Measurements from ENCODE around the gene PSMD6.
A peak's percentile ranks its signal among the peaks of the same experiment; 100 is the strongest.

PSMD6 gene

GRCh38 chr3:64031540-64032508 is 8.5 kb upstream of the PSMD6 start:
- H4K8ac ChIP-seq (ENCODE audit: low read length), result no peak overlapping the region
- H3K14ac ChIP-seq (ENCODE audit: low read length in 2 of 2), result no peak overlapping the region
- H4K91ac ChIP-seq (ENCODE audit: low read length), result no peak overlapping the region
- no peak overlapping the region for H3K4me2 ChIP-seq (ENCODE audit: low read length, poor library complexity, severe bottlenecking)
- H2BK15ac ChIP-seq (ENCODE audit: low read depth, poor library complexity, severe bottlenecking), result no peak overlapping the region
- peaks cover 3% of the 10 kb centered on the region for H3K9me3 ChIP-seq (ENCODE audit: control insufficient read depth, low read length)
- H2BK12ac ChIP-seq (ENCODE audit: low read length in 2 of 2), result no peak overlapping the region
- H3K79me1 ChIP-seq (replicated peaks; ENCODE audit: low read length, poor library complexity, severe bottlenecking), result no peaks in the 10 kb centered on the region
- no peak overlapping the region for H3K4me3 ChIP-seq (ENCODE audit: insufficient read depth in 1 of 2, low read depth in 1 of 2, low read length in 2 of 2)
- H2BK5ac ChIP-seq (ENCODE audit: low read depth, low read length, poor library complexity, severe bottlenecking), result no peak overlapping the region
- peaks cover 3 to 6% of the 10 kb centered on the region in 2 experiments for H3K27me3 ChIP-seq (ENCODE audit: control insufficient read depth in 1 of 2, insufficient read depth in 1 of 2, low read length in 2 of 2)
- no peak overlapping the region for H3K4ac ChIP-seq (ENCODE audit: low read depth in 1 of 2, low read length in 2 of 2)
- H3K27ac ChIP-seq (ENCODE audit: low read length, poor library complexity, severe bottlenecking), result no peak overlapping the region
- no peak overlapping the region for H2AK5ac ChIP-seq (ENCODE audit: low read length, severe bottlenecking)
- no peak overlapping the region for H3K18ac ChIP-seq (ENCODE audit: low read depth in 1 of 2, low read length in 2 of 2)
- 73% methylated on average over 8 of the region's 13 CpGs for WGBS
- H2BK120ac ChIP-seq (ENCODE audit: low read depth, low read length), result no peak overlapping the region
- H3K4me1 ChIP-seq (ENCODE audit: control insufficient read depth, insufficient read depth, low read depth, low read length), result no peaks in the 10 kb centered on the region
- H2AFZ ChIP-seq (ENCODE audit: low read depth, low read length), result no peak overlapping the region
- no peak overlapping the region for H3K23ac ChIP-seq (ENCODE audit: low read length in 2 of 2)
- no peaks in the 10 kb centered on the region for H3K36me3 ChIP-seq (ENCODE audit: control insufficient read depth in 1 of 2, insufficient read depth in 2 of 2, low read depth in 1 of 2, low read length in 2 of 2)
- H3K9ac ChIP-seq (ENCODE audit: low read length), result no peak overlapping the region
- DNase-seq, result no peak

- Histone ChIP-seq H2BK120ac (ENCODE audit: low read depth, low read length) (no peak overlapping the region), H3K4me3 (ENCODE audit: insufficient read depth in 1 of 2, low read depth in 1 of 2, low read length in 2 of 2) (peak overlapping the region in 1 of 2 experiments; percentile 77), H3K4me1 (ENCODE audit: control insufficient read depth, insufficient read depth, low read depth, low read length) (no peaks in the 10 kb centered on the region), H3K27me3 (ENCODE audit: control insufficient read depth in 1 of 2, insufficient read depth in 1 of 2, low read length in 2 of 2) (peaks cover 3 to 6% of the 10 kb centered on the region in 2 experiments), H2BK15ac (ENCODE audit: low read depth, poor library complexity, severe bottlenecking) (no peak overlapping the region), H2AK5ac (ENCODE audit: low read length, severe bottlenecking) (no peak overlapping the region), H2BK12ac (ENCODE audit: low read length in 2 of 2) (peak overlapping the region in 1 of 2 experiments; percentile 33), H3K4ac (ENCODE audit: low read depth in 1 of 2, low read length in 2 of 2) (no peak overlapping the region), H4K8ac (ENCODE audit: low read length) (no peak overlapping the region), H3K18ac (ENCODE audit: low read depth in 1 of 2, low read length in 2 of 2) (no peak overlapping the region), H3K27ac (ENCODE audit: low read length, poor library complexity, severe bottlenecking) (no peak overlapping the region), H3K79me1 (replicated peaks; ENCODE audit: low read length, poor library complexity, severe bottlenecking) (no peaks in the 10 kb centered on the region), H3K23ac (ENCODE audit: low read length in 2 of 2) (no peak overlapping the region), H2AFZ (ENCODE audit: low read depth, low read length) (no peak overlapping the region), H3K14ac (ENCODE audit: low read length in 2 of 2) (no peak overlapping the region), H3K9ac (ENCODE audit: low read length) (peak overlapping the region; percentile 77), H3K4me2 (ENCODE audit: low read length, poor library complexity, severe bottlenecking) (peak overlapping the region; percentile 34), H2BK5ac (ENCODE audit: low read depth, low read length, poor library complexity, severe bottlenecking) (no peak overlapping the region), H3K9me3 (ENCODE audit: control insufficient read depth, low read length) (peaks cover 3% of the 10 kb centered on the region), H4K91ac (ENCODE audit: low read length) (no peak overlapping the region), H3K36me3 (ENCODE audit: control insufficient read depth in 1 of 2, insufficient read depth in 2 of 2, low read depth in 1 of 2, low read length in 2 of 2) (no peaks in the 10 kb centered on the region)
- peak; percentile 71 for DNase-seq
- WGBS, result 6% methylated on average over 16 of the region's 16 CpGs
Observed at GRCh38 chr3:64030741-64031140, 7.4 kb upstream of the PSMD6 start.

DNA sequence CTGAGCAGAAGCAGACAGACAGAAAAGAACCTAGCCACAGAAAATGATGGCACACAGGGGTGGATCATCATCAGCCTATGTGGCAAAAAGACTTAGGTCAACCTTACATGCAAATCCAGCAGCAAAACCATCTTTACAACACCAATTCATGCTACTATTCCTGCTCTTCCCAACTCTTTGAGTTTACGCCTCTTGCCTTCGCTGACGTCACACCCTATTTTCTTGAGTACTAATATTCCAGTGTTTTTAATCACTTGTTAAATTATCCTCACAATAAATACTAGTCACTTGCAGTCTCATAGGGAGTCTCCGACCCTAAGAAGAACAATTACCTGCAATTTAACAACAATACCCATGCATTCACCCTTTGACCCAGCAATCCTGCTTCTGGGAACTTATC is 6.0 kb upstream of the PSMD6 start:
- H3K9me3 ChIP-seq (ENCODE audit: control insufficient read depth, low read length), result peaks cover 3% of the 10 kb centered on the region
- WGBS, result 89% methylated on average over 4 of the region's 4 CpGs
- H3K4me3 ChIP-seq (ENCODE audit: insufficient read depth in 1 of 2, low read depth in 1 of 2, low read length in 2 of 2), result no peak overlapping the region
- no peak overlapping the region for H2AK5ac ChIP-seq (ENCODE audit: low read length, severe bottlenecking)
- H2BK5ac ChIP-seq (ENCODE audit: low read depth, low read length, poor library complexity, severe bottlenecking), result no peak overlapping the region
- H2AFZ ChIP-seq (ENCODE audit: low read depth, low read length), result no peak overlapping the region
- no peak overlapping the region for H4K91ac ChIP-seq (ENCODE audit: low read length)
- no peak overlapping the region for H3K4ac ChIP-seq (ENCODE audit: low read depth in 1 of 2, low read length in 2 of 2)
- no peak overlapping the region for H3K14ac ChIP-seq (ENCODE audit: low read length in 2 of 2)
- H3K9ac ChIP-seq (ENCODE audit: low read length), result no peak overlapping the region
- peaks cover 3 to 6% of the 10 kb centered on the region in 2 experiments for H3K27me3 ChIP-seq (ENCODE audit: control insufficient read depth in 1 of 2, insufficient read depth in 1 of 2, low read length in 2 of 2)
- H3K23ac ChIP-seq (ENCODE audit: low read length in 2 of 2), result no peak overlapping the region
- no peak overlapping the region for H3K27ac ChIP-seq (ENCODE audit: low read length, poor library complexity, severe bottlenecking)
- H3K18ac ChIP-seq (ENCODE audit: low read depth in 1 of 2, low read length in 2 of 2), result no peak overlapping the region
- H2BK12ac ChIP-seq (ENCODE audit: low read length in 2 of 2), result no peak overlapping the region
- H3K79me1 ChIP-seq (replicated peaks; ENCODE audit: low read length, poor library complexity, severe bottlenecking), result no peaks in the 10 kb centered on the region
- H3K4me1 ChIP-seq (ENCODE audit: control insufficient read depth, insufficient read depth, low read depth, low read length), result no peaks in the 10 kb centered on the region
- no peak for DNase-seq
- H4K8ac ChIP-seq (ENCODE audit: low read length), result no peak overlapping the region
- H2BK120ac ChIP-seq (ENCODE audit: low read depth, low read length), result no peak overlapping the region
- H2BK15ac ChIP-seq (ENCODE audit: low read depth, poor library complexity, severe bottlenecking), result no peak overlapping the region
- no peaks in the 10 kb centered on the region for H3K36me3 ChIP-seq (ENCODE audit: control insufficient read depth in 1 of 2, insufficient read depth in 2 of 2, low read depth in 1 of 2, low read length in 2 of 2)
- H3K4me2 ChIP-seq (ENCODE audit: low read length, poor library complexity, severe bottlenecking), result no peak overlapping the region

- WGBS, result 63% methylated on average over 3 of the region's 3 CpGs
Observed at GRCh38 chr3:64028754-64029153, 5.5 kb upstream of the PSMD6 start.

More at GRCh38 chr3:64028754-64029153, 5.5 kb upstream of the PSMD6 start:
- no peak overlapping the region for H3K4me2 ChIP-seq (ENCODE audit: low read length, poor library complexity, severe bottlenecking)
- H3K9me3 ChIP-seq (ENCODE audit: control insufficient read depth, low read length), result no peaks in the 10 kb centered on the region
- no peak overlapping the region for H3K4ac ChIP-seq (ENCODE audit: low read depth in 1 of 2, low read length in 2 of 2)
- H2BK120ac ChIP-seq (ENCODE audit: low read depth, low read length), result no peak overlapping the region
- peaks cover 3 to 6% of the 10 kb centered on the region in 2 experiments for H3K27me3 ChIP-seq (ENCODE audit: control insufficient read depth in 1 of 2, insufficient read depth in 1 of 2, low read length in 2 of 2)
- no peaks in the 10 kb centered on the region for H3K4me1 ChIP-seq (ENCODE audit: control insufficient read depth, insufficient read depth, low read depth, low read length)
- H2AK5ac ChIP-seq (ENCODE audit: low read length, severe bottlenecking), result no peak overlapping the region
- H3K18ac ChIP-seq (ENCODE audit: low read depth in 1 of 2, low read length in 2 of 2), result no peak overlapping the region
- H2BK12ac ChIP-seq (ENCODE audit: low read length in 2 of 2), result no peak overlapping the region
- H3K14ac ChIP-seq (ENCODE audit: low read length in 2 of 2), result no peak overlapping the region
- H3K23ac ChIP-seq (ENCODE audit: low read length in 2 of 2), result no peak overlapping the region
- no peak overlapping the region for H3K27ac ChIP-seq (ENCODE audit: low read length, poor library complexity, severe bottlenecking)
- no peak overlapping the region for H2BK15ac ChIP-seq (ENCODE audit: low read depth, poor library complexity, severe bottlenecking)
- no peaks in the 10 kb centered on the region for H3K36me3 ChIP-seq (ENCODE audit: control insufficient read depth in 1 of 2, insufficient read depth in 2 of 2, low read depth in 1 of 2, low read length in 2 of 2)
- no peak overlapping the region for H3K9ac ChIP-seq (ENCODE audit: low read length)
- H2BK5ac ChIP-seq (ENCODE audit: low read depth, low read length, poor library complexity, severe bottlenecking), result no peak overlapping the region
- no peak overlapping the region for H4K8ac ChIP-seq (ENCODE audit: low read length)
- no peaks in the 10 kb centered on the region for H3K79me1 ChIP-seq (replicated peaks; ENCODE audit: low read length, poor library complexity, severe bottlenecking)
- no peak overlapping the region for H4K91ac ChIP-seq (ENCODE audit: low read length)
- DNase-seq, result no peak
- no peak overlapping the region for H2AFZ ChIP-seq (ENCODE audit: low read depth, low read length)
- no peak overlapping the region for H3K4me3 ChIP-seq (ENCODE audit: insufficient read depth in 1 of 2, low read depth in 1 of 2, low read length in 2 of 2)

Data from mesenchymal stem cell (in vitro differentiated cells and primary cell).